PFSK-1 (cell line): ENCODE data around the gene CARNS1.

Experiments
- FOXP2 ChIP-seq: optimal IDR thresholded peaks from 2 replicates; pipeline ENCODE3; 2011; ENCODE audit warnings: borderline replicate concordance, control low read depth, inconsistent platforms; ENCODE audit not compliant: insufficient read depth; ENCODE audit errors: extremely low read length, extremely low read depth
- POLR2AphosphoS5 ChIP-seq: IDR thresholded peaks from 2 replicates; pipeline ENCODE4 v1.6.1; 2012; ENCODE audit warnings: low read depth, mild to moderate bottlenecking, control low read depth, low read length, moderate library complexity
- SIN3A ChIP-seq: IDR thresholded peaks from 2 replicates; pipeline ENCODE4 v1.6.1; 2012; ENCODE audit warnings: mild to moderate bottlenecking, low read length, moderate library complexity, borderline replicate concordance; ENCODE audit not compliant: insufficient read depth
- TAF1 ChIP-seq: IDR thresholded peaks from 2 replicates; pipeline ENCODE4 v1.6.1; 2012; ENCODE audit warnings: low read length, control low read depth, borderline replicate concordance; ENCODE audit not compliant: insufficient read depth
- TF ChIP-seq, protein P1 (sequence below), 2 experiments: IDR thresholded peaks; 2 replicates each; pipeline versions ENCODE4 v1.6.1 to v1.8.0; 2011 to 2012; ENCODE audit warnings: low read depth in 2 of 2, low read length in 2 of 2, control low read depth in 1 of 2, inconsistent platforms in 1 of 2, mild to moderate bottlenecking in 1 of 2, moderate library complexity in 1 of 2; ENCODE audit not compliant: insufficient read depth in 1 of 2

DNA sequence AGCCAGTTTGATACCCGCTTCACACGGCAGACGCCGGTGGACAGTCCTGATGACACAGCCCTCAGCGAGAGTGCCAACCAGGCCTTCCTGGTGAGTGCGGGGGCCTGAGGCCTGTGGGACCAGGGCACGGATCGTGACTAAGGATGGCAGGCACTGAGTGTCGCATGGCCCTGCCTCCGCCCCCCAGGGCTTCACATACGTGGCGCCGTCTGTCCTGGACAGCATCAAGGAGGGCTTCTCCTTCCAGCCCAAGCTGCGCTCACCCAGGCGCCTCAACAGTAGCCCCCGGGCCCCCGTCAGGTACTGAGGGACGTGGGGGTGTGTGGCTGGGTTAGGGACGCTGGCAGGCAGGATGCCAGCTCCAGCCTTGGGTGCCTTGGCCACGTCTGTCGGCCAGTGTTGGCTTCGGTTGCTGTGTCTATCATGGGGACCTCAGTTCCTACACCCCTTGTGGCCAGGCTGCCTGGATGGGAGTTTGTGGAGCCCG is 19.0 kb downstream of the CARNS1 start:
- TF ChIP-seq SIN3A (no peak), TAF1 (no peak), POLR2AphosphoS5 (no peak), FOXP2 (no peak)
- TF ChIP-seq, protein P1, sequence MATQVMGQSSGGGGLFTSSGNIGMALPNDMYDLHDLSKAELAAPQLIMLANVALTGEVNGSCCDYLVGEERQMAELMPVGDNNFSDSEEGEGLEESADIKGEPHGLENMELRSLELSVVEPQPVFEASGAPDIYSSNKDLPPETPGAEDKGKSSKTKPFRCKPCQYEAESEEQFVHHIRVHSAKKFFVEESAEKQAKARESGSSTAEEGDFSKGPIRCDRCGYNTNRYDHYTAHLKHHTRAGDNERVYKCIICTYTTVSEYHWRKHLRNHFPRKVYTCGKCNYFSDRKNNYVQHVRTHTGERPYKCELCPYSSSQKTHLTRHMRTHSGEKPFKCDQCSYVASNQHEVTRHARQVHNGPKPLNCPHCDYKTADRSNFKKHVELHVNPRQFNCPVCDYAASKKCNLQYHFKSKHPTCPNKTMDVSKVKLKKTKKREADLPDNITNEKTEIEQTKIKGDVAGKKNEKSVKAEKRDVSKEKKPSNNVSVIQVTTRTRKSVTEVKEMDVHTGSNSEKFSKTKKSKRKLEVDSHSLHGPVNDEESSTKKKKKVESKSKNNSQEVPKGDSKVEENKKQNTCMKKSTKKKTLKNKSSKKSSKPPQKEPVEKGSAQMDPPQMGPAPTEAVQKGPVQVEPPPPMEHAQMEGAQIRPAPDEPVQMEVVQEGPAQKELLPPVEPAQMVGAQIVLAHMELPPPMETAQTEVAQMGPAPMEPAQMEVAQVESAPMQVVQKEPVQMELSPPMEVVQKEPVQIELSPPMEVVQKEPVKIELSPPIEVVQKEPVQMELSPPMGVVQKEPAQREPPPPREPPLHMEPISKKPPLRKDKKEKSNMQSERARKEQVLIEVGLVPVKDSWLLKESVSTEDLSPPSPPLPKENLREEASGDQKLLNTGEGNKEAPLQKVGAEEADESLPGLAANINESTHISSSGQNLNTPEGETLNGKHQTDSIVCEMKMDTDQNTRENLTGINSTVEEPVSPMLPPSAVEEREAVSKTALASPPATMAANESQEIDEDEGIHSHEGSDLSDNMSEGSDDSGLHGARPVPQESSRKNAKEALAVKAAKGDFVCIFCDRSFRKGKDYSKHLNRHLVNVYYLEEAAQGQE (IDR thresholded peaks at IDR 0.05; ENCODE audit: insufficient read depth in 1 of 2, low read depth in 2 of 2, low read length in 2 of 2), result no peak
